K562 (cell line): ENCODE data around the gene SCN2B. TPM values are rescaled to one million over a fixed set of nuclear protein-coding genes. Genes with fewer than 3 reads are reported as not detected.

Experiments
- ATAC-seq: fragments of 200-7000 bp; cut with Tn5 transposase; 3 replicates; pipeline ENCODE4 v1.9.1; 2020; ENCODE audit warnings: moderate library complexity
- BruUV-seq: library from RNA; stranded (reverse); fragments of 400-500 nt; replicated peaks from 2 replicates; lab custom pipeline; 2021; lab: Mats Ljungman, UMichigan
- CTCF ChIA-PET: fragments of 300-600 bp; formaldehyde crosslinking; extraction: SDS; loops from one replicate; lab custom pipeline; 2021; ENCODE audit warnings: low intra/inter-chr PET ratio; lab: Yijun Ruan, JAX
- POLR2A ChIA-PET: fragments of 300-600, 350-650 bp; sonication (Branson Sonifier 250); formaldehyde crosslinking; extraction: SDS; loops from one replicate; lab custom pipeline; 2021; ENCODE audit warnings: antibody characterized with exemption, inconsistent platforms; lab: Yijun Ruan, JAX
- DNase-seq, 4 experiments: peaks; one replicate each; pipeline versions ENCODE4 v3.0.0 to v3.0.0-alpha.2; 2011 to 2018; ENCODE audit warnings: low spot score in 3 of 4, mixed read lengths in 3 of 4; ENCODE audit errors: extremely low read depth in 1 of 4
- FAIRE-seq: peaks from 2 replicates; lab custom pipeline; 2011; peaks lifted over from hg19 to GRCh38; lab: Jason Lieb, UNC
- H2AFZ ChIP-seq: 2 replicates; pipeline ENCODE4 v1.6.0; 2011; ENCODE audit warnings: low read depth, low read length, control low read depth, inconsistent platforms
- H3K27ac ChIP-seq: fragments of 200-600 bp; 3 replicates; pipeline ENCODE4 v1.8.0; 2011; ENCODE audit warnings: low read depth, mild to moderate bottlenecking, control low read depth, inconsistent platforms, low read length, moderate library complexity, mixed read lengths; ENCODE audit errors: extremely low read depth
- H3K27me3 ChIP-seq, 2 experiments: fragments of 300-600 bp in 1 of 2; 2 replicates in 1 of 2; 3 replicates in 1 of 2; pipeline versions ENCODE4 v1.6.0 to v1.8.0; 2011; ENCODE audit warnings: inconsistent platforms in 2 of 2, low read length in 2 of 2, mild to moderate bottlenecking in 1 of 2, mixed read lengths in 1 of 2, moderate library complexity in 1 of 2; ENCODE audit not compliant: control insufficient read depth in 2 of 2, insufficient read depth in 2 of 2
- H3K36me3 ChIP-seq: fragments of 300-600 bp; 3 replicates; pipeline ENCODE4 v1.8.0; 2011; ENCODE audit warnings: mild to moderate bottlenecking, low read length, inconsistent platforms; ENCODE audit not compliant: control insufficient read depth, insufficient read depth
- H3K4me1 ChIP-seq, 2 experiments: fragments of 200-600 bp in 1 of 2; replicated peaks in 1 of 2; 2 replicates in 1 of 2; 3 replicates in 1 of 2; pipeline versions ENCODE4 v1.5.1 to v1.8.0; 2011; ENCODE audit warnings: inconsistent platforms in 2 of 2, low read length in 2 of 2, mild to moderate bottlenecking in 1 of 2, mixed read lengths in 1 of 2, moderate library complexity in 1 of 2; ENCODE audit not compliant: control insufficient read depth in 2 of 2, insufficient read depth in 2 of 2
- H3K4me2 ChIP-seq: 2 replicates; pipeline ENCODE4 v1.6.1; 2011; ENCODE audit warnings: low read length, control low read depth, inconsistent platforms, mixed read lengths; ENCODE audit not compliant: insufficient read depth
- H3K4me3 ChIP-seq: fragments of 200-600 bp; sonication (generic), shearing (Covaris generic); 2 replicates; pipeline ENCODE4 v1.5.1; 2016; ENCODE audit warnings: control low read depth, inconsistent platforms
- H3K79me2 ChIP-seq: fragments of 200-600 bp; 3 replicates; pipeline ENCODE4 v1.8.0; 2011; ENCODE audit warnings: low read length, inconsistent platforms; ENCODE audit not compliant: control insufficient read depth, insufficient read depth
- H3K9ac ChIP-seq, 2 experiments: 2 replicates each; pipeline versions ENCODE4 v1.6.0 to v1.6.1; 2011; ENCODE audit warnings: low read depth in 2 of 2, low read length in 2 of 2, control low read depth in 1 of 2, inconsistent platforms in 1 of 2, mild to moderate bottlenecking in 1 of 2, mixed read lengths in 1 of 2; ENCODE audit not compliant: insufficient read depth in 1 of 2
- H3K9me1 ChIP-seq: one replicate; pipeline ENCODE4 v1.6.0; 2011; ENCODE audit warnings: inconsistent platforms, mild to moderate bottlenecking, low read length, moderate library complexity; ENCODE audit not compliant: control insufficient read depth, insufficient read depth
- H3K9me3 ChIP-seq: replicated peaks from 2 replicates; pipeline ENCODE4 v1.5.1; 2011; ENCODE audit warnings: low read depth, low read length, inconsistent platforms; ENCODE audit not compliant: control insufficient read depth, insufficient read depth
- H4K20me1 ChIP-seq: replicated peaks from 2 replicates; pipeline ENCODE4 v1.6.1; 2011; ENCODE audit warnings: low read length, inconsistent platforms, mixed read lengths; ENCODE audit not compliant: control insufficient read depth, insufficient read depth
- ARHGAP35 ChIP-seq: fragments of 450-650 bp; IDR thresholded peaks from 2 replicates; pipeline ENCODE4 v1.6.1; 2018; ENCODE audit not compliant: partially characterized antibody
- C11orf30 ChIP-seq: fragments of 450-650 bp; IDR thresholded peaks from 2 replicates; pipeline ENCODE4 v1.6.1; 2016; ENCODE audit warnings: low read depth, mild to moderate bottlenecking
- CC2D1A ChIP-seq: fragments of 450-650 bp; IDR thresholded peaks from 2 replicates; pipeline ENCODE4 v1.6.1; 2017; ENCODE audit warnings: mild to moderate bottlenecking
- ELF1 ChIP-seq: fragments of 200-800 bp; sonication (Bioruptor generic); IDR thresholded peaks from 2 replicates; pipeline ENCODE4 v1.6.1; 2016; ENCODE audit warnings: missing genetic modification characterization, missing compliant biosample characterization
- MAFF ChIP-seq: IDR thresholded peaks from 2 replicates; pipeline ENCODE4 v1.6.1; 2012; ENCODE audit warnings: low read length, improper control_type of control experiment
- MAFG ChIP-seq: fragments of 450-650 bp; conservative IDR thresholded peaks from 2 replicates; pipeline ENCODE4 v1.6.1; 2016; ENCODE audit warnings: missing genetic modification characterization, missing compliant biosample characterization
- MAFK ChIP-seq: IDR thresholded peaks from 2 replicates; pipeline ENCODE4 v1.6.1; 2011; ENCODE audit warnings: low read length, improper control_type of control experiment
- PTTG1 ChIP-seq: fragments of 450-650 bp; IDR thresholded peaks from 2 replicates; pipeline ENCODE4 v1.6.1; 2016; ENCODE audit warnings: low read depth, mild to moderate bottlenecking, missing genetic modification characterization, missing compliant biosample characterization
- ZNF316 ChIP-seq: fragments of 450-650 bp; IDR thresholded peaks from 2 replicates; pipeline ENCODE4 v1.6.1; 2016
- WGBS: fragments of 100-300 bp; shearing (Covaris generic); methylation state at CpG from one replicate; pipeline ENCODE4 v1.1.6; 2016; ENCODE audit warnings: low coverage, mixed read lengths; ENCODE audit not compliant: insufficient coverage; ENCODE audit errors: missing lambda C conversion rate; 5-methylcytosine and 5-hydroxymethylcytosine counted together
- in situ Hi-C: fragments of 300-500 bp; cut with MboI; formaldehyde crosslinking; loops from 4 replicates; pipeline ENCODE4 v1.15.0; 2018; ENCODE audit warnings: inconsistent platforms, mixed read lengths
- intact Hi-C: fragments of 100-400 bp; cut with micrococcal nuclease; formaldehyde crosslinking; loops from 2 replicates; pipeline ENCODE4 v1.14.2; 2022
- polyA plus RNA-seq, 8 experiments: library from polyadenylated mRNA; depleted of rRNA in 4 of 8; stranded (reverse) in 5 of 8; unstranded in 3 of 8; fragments of >200 nt; fragmentation: Nextera tagmentation in 2 of 8; fragmentation: Illumina TruSeq in 1 of 8; extraction: Ambion mirVana in 2 of 8; extraction: Trizol in 1 of 8; gene quantifications; 2 replicates each; pipeline versions ENCODE4 v1.2.1 to v1.2.3, GENCODE V29; 2011 to 2014; ENCODE audit warnings: inconsistent platforms in 1 of 8, missing spikeins in 1 of 8
- total RNA-seq, 7 experiments: library from RNA; depleted of rRNA in 6 of 7; stranded (reverse); fragments of >200 nt in 6 of 7; fragmentation: Illumina TruSeq in 2 of 7; extraction: Trizol in 2 of 7; gene quantifications; 2 replicates each; pipeline versions ENCODE4 v1.2.1 to v1.2.3, GENCODE V29; 2011 to 2021; ENCODE audit warnings: low replicate concordance in 1 of 7
- TF ChIP-seq, protein P1 (sequence below): fragments of 450-650 bp; formaldehyde crosslinking; conservative IDR thresholded peaks from 2 replicates; pipeline ENCODE4 v1.4.0; 2022; ENCODE audit warnings: mild to moderate bottlenecking, missing genetic modification characterization

SCN2B gene
- total and polyA plus RNA-seq, 9 of the 15 experiments (the other 6 are each of a cell fraction or from before 2014, with no cell fraction given) = not detected

DNA sequence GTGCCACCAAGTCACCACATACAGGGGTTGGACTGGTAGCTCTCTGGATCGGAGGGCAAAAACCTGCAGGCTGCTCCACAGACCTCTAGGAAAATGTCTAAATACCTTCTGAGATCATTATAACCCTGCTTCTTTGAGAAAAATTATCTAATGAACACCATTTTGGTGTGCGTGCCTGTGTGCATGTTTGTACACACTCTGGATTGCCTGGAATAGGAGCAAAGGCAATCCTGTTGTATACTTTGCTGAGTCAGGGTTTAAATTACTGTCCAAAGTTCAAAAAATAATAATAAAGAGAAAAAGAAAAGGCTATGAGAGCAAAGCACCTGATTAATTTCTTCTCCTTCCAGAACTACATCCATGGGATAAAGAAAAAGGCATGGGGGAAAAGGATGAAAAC, 37.3 kb upstream of the SCN2B start:
- no TSS peak for BruUV-seq
- Histone ChIP-seq H3K36me3 (no peaks in the 10 kb centered on the region), H3K27ac (no peak overlapping the region), H4K20me1 (no peaks in the 10 kb centered on the region), H3K9ac (no peak overlapping the region), H3K4me1 (peaks cover 0 to 5% of the 10 kb centered on the region in 2 experiments; a peak in 2 of 5 replicates), H3K9me1 (no peaks in the 10 kb centered on the region), H3K27me3 (peaks cover 17 to 20% of the 10 kb centered on the region in 2 experiments), H3K4me3 (no peak overlapping the region), H2AFZ (no peak overlapping the region), H3K4me2 (no peak overlapping the region), H3K79me2 (no peaks in the 10 kb centered on the region), H3K9me3 (no peaks in the 10 kb centered on the region)
- TF ChIP-seq MAFK (peak; percentile 87), C11orf30 (peak; percentile 90), PTTG1 (tag) (no peak), MAFF (peak; percentile 87), MAFG (peak; percentile 84), ZNF316 (peak; percentile 93), ARHGAP35 (no peak), CC2D1A (no peak)
- DNase-seq (no peak), FAIRE-seq (no peak), ATAC-seq (no peak)
- POLR2A ChIA-PET = interaction anchor here (1.0 kb wide), 3 partner anchors 23 to 49 kb away, joined by 3 read pairs; no protein-coding TSS in a partner anchor
- CTCF ChIA-PET = no interaction called here
- 17% methylated on average over 2 of the region's 2 CpGs for WGBS
- in situ Hi-C loops = no loop called here
- intact Hi-C loops = no loop called here

DNA sequence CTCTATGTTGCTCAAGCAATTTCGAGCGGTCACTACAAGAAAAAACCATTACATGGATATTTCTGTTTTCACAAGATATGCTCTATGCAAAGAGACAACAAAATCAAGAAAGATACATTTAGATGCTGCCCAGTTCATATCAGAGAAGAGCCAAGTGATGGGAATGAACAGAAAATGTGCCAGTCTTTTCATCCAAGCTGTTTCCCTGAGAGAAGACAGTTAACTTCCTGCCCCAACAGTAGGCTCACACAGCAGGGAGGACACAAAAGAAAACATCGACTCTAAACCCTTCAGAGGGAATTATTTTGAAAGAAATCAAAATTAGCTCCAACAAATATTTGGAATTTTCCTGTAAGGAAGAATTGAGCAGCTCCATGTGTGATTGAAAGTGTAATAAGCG, 36.8 kb upstream of the SCN2B start:
- no peak overlapping the region for H3K4me2 ChIP-seq
- ATAC-seq = no peak
- WGBS = 7% methylated on average over 4 of the region's 4 CpGs

More for the DNA sequence above, 36.8 kb upstream of the SCN2B start:
- no TSS peak for BruUV-seq
- no peaks in the 10 kb centered on the region for H3K36me3 ChIP-seq
- FAIRE-seq = no peak
- DNase-seq = no peak
- CTCF ChIA-PET = no interaction called here
- H3K27me3 ChIP-seq = peaks cover 18 to 20% of the 10 kb centered on the region in 2 experiments
- no peaks in the 10 kb centered on the region for H4K20me1 ChIP-seq
- no peaks in the 10 kb centered on the region for H3K9me3 ChIP-seq
- 0 out of 2 replicates have a peak overlapping the region, but pooled peaks have one; percentile 34 for H2AFZ ChIP-seq
- no peak overlapping the region for H3K9ac ChIP-seq
- H3K79me2 ChIP-seq = no peaks in the 10 kb centered on the region
- H3K9me1 ChIP-seq = no peaks in the 10 kb centered on the region
- in situ Hi-C loops (no loop called here), intact Hi-C loops (no loop called here)
- H3K4me3 ChIP-seq = no peak overlapping the region
- H3K27ac ChIP-seq = no peak overlapping the region
- TF ChIP-seq ELF1 (tag) = 0 out of 2 replicates have a peak, but pooled peaks have one; percentile 25
- TF ChIP-seq, protein P1, sequence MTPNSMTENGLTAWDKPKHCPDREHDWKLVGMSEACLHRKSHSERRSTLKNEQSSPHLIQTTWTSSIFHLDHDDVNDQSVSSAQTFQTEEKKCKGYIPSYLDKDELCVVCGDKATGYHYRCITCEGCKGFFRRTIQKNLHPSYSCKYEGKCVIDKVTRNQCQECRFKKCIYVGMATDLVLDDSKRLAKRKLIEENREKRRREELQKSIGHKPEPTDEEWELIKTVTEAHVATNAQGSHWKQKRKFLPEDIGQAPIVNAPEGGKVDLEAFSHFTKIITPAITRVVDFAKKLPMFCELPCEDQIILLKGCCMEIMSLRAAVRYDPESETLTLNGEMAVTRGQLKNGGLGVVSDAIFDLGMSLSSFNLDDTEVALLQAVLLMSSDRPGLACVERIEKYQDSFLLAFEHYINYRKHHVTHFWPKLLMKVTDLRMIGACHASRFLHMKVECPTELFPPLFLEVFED (CRISPR knock-in tag) = no peak
- POLR2A ChIA-PET = interaction anchor here (1.0 kb wide), 1 partner anchor 49 kb away, joined by 3 read pairs; no protein-coding TSS in a partner anchor
- H3K4me1 ChIP-seq = peaks cover 0 to 5% of the 10 kb centered on the region in 2 experiments; a peak in 2 of 5 replicates
